ENCODE measurements around the gene PPP1CC.

- TF ChIP-seq, protein P1, sequence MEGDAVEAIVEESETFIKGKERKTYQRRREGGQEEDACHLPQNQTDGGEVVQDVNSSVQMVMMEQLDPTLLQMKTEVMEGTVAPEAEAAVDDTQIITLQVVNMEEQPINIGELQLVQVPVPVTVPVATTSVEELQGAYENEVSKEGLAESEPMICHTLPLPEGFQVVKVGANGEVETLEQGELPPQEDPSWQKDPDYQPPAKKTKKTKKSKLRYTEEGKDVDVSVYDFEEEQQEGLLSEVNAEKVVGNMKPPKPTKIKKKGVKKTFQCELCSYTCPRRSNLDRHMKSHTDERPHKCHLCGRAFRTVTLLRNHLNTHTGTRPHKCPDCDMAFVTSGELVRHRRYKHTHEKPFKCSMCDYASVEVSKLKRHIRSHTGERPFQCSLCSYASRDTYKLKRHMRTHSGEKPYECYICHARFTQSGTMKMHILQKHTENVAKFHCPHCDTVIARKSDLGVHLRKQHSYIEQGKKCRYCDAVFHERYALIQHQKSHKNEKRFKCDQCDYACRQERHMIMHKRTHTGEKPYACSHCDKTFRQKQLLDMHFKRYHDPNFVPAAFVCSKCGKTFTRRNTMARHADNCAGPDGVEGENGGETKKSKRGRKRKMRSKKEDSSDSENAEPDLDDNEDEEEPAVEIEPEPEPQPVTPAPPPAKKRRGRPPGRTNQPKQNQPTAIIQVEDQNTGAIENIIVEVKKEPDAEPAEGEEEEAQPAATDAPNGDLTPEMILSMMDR (IDR thresholded peaks at IDR 0.05): no peak
- no peak for TF ChIP-seq EP300 (IDR thresholded peaks at IDR 0.05)
- TF ChIP-seq POLR2A (IDR thresholded peaks at IDR 0.05): no peak
These were observed 33.8 kb downstream of the PPP1CC start for GRCh38 chr12:110708917-110709316.
